Testis (tissue), 3 donors: ENCODE measurements around the gene CD177. TPM values are rescaled to one million over a fixed set of nuclear protein-coding genes. Genes with fewer than 3 reads are reported as not detected.

Source experiments
- DNase-seq: peaks from one replicate; pipeline ENCODE4 v3.0.0-alpha.2; 2019
- H3K27ac ChIP-seq, 2 donors: fragments of 200-600 bp; sonication (generic); one replicate each; pipeline ENCODE4 v1.5.1; 2019
- H3K27me3 ChIP-seq: fragments of 200-600 bp; sonication (generic); one replicate; pipeline ENCODE4 v1.5.1; 2019
- H3K36me3 ChIP-seq: fragments of 200-600 bp; sonication (generic); one replicate; pipeline ENCODE4 v1.5.1; 2017; ENCODE audit warnings: low read depth; ENCODE audit errors: missing control alignments
- H3K4me1 ChIP-seq: fragments of 200-600 bp; sonication (generic); one replicate; pipeline ENCODE4 v1.5.1; 2019
- H3K4me3 ChIP-seq, 2 donors: fragments of 200-600 bp; sonication (generic); one replicate each; pipeline ENCODE4 v1.5.1; 2017 to 2019
- H3K9me3 ChIP-seq: fragments of 200-600 bp; sonication (generic); one replicate; pipeline ENCODE4 v1.5.1; 2017
- POLR2A ChIP-seq: fragments of 450-650 bp; IDR thresholded peaks from one replicate; pipeline ENCODE4 v1.6.1; 2017; ENCODE audit warnings: antibody characterized with exemption, mild to moderate bottlenecking, moderate library complexity
- WGBS, 2 donors: methylation state at CpG; one replicate each; pipeline ENCODE4 v1.1.5; 2018; 5-methylcytosine and 5-hydroxymethylcytosine counted together
- intact Hi-C: fragments of 100-400 bp; cut with DNase I; formaldehyde crosslinking; loops from one replicate; pipeline ENCODE4 v1.15.1; 2023; ENCODE audit warnings: low total_unique reads
- polyA plus RNA-seq: library from polyadenylated mRNA; stranded (reverse); fragments of 350-450 nt; fragmentation: Illumina TruSeq; extraction: RNeasy Lipid Tissue Mini Kit (QIAGEN cat#74804); gene quantifications from one replicate; pipeline ENCODE4 v1.2.3, GENCODE V29; 2014; ENCODE audit warnings: low read depth, low replicate concordance; ENCODE audit not compliant: insufficient read depth
- total RNA-seq, 2 donors: library from RNA; depleted of rRNA; stranded (reverse); fragments of >200 nt; gene quantifications; one replicate each; pipeline ENCODE4 v1.2.3, GENCODE V29; 2016
- TF ChIP-seq, protein P1 (sequence below), 3 experiments: fragments of 450-650 bp in 2 of 3; fragments of 200-600 bp in 1 of 3; sonication (generic) in 1 of 3; IDR thresholded peaks; one replicate each; pipeline ENCODE4 v1.5.1; 2016 to 2019; ENCODE audit warnings: antibody characterized with exemption in 3 of 3, mild to moderate bottlenecking in 2 of 3, moderate library complexity in 1 of 3

CD177 gene
- total and polyA plus RNA-seq, 3 donors from 2014 or later = 0.39 to 0.74 (median 0.57) TPM

DNA sequence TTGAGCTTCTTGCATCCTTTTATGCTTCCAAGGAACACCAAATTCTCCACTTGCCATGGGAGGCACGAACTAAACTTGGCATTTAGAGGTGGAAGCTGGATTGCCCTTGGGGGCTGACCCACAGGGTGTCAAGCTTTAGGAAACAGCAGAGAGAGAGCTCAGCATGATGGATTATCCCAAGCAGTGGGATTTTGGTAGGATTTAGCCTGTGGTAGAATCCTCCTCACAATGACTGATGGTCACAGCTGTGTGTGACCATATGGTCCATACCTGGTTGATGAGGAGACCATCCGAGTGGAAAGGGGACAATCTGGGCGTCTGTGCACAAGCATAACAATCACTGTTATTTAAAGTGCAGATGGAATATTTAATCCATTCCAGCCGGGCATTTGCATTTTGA lies 44.0 kb upstream of the CD177 start:
- Histone ChIP-seq H3K27me3 (no peaks in the 10 kb centered on the region), H3K9me3 (no peaks in the 10 kb centered on the region), H3K4me3 (no peak overlapping the region), H3K27ac (no peak overlapping the region), H3K36me3 (no peaks in the 10 kb centered on the region), H3K4me1 (no peaks in the 10 kb centered on the region)
- WGBS, 2 donors = 73 to 81% methylated on average over 3 to 4 of the region's 4 CpGs
- TF ChIP-seq POLR2A = no peak
- TF ChIP-seq, protein P1, sequence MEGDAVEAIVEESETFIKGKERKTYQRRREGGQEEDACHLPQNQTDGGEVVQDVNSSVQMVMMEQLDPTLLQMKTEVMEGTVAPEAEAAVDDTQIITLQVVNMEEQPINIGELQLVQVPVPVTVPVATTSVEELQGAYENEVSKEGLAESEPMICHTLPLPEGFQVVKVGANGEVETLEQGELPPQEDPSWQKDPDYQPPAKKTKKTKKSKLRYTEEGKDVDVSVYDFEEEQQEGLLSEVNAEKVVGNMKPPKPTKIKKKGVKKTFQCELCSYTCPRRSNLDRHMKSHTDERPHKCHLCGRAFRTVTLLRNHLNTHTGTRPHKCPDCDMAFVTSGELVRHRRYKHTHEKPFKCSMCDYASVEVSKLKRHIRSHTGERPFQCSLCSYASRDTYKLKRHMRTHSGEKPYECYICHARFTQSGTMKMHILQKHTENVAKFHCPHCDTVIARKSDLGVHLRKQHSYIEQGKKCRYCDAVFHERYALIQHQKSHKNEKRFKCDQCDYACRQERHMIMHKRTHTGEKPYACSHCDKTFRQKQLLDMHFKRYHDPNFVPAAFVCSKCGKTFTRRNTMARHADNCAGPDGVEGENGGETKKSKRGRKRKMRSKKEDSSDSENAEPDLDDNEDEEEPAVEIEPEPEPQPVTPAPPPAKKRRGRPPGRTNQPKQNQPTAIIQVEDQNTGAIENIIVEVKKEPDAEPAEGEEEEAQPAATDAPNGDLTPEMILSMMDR (IDR thresholded peaks at IDR 0.05) = no peak
- DNase-seq = no peak
- intact Hi-C loops = no loop called here

DNA sequence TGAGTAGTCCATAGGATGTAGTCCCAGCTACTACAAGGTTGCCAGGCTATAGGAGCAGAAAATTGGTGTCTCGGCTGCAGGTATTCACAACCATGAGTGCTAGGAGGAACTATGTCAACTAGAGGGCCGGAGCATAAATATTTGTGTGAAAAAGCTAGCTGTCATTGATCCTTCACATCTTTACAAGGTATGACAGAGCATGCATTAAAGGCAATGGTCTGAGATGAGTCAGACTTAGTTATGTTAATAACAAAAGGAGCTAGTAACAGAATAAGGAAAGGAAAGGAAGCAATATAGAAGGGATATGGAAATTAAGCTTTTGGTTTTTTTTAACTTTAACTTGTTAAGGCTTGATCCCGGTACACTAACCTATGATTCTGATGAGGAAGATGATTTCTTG lies 43.3 kb upstream of the CD177 start:
- Histone ChIP-seq H3K27me3 (no peaks in the 10 kb centered on the region), H3K4me3 (no peak overlapping the region), H3K4me1 (no peaks in the 10 kb centered on the region), H3K27ac (no peak overlapping the region), H3K36me3 (no peaks in the 10 kb centered on the region), H3K9me3 (no peaks in the 10 kb centered on the region)
- intact Hi-C loops = no loop called here
- WGBS, 2 donors = 88 to 90% methylated on average over 3 of the region's 3 CpGs
- no peak for DNase-seq
- TF ChIP-seq POLR2A = no peak
- TF ChIP-seq, protein P1 (IDR thresholded peaks at IDR 0.05) = no peak

DNA sequence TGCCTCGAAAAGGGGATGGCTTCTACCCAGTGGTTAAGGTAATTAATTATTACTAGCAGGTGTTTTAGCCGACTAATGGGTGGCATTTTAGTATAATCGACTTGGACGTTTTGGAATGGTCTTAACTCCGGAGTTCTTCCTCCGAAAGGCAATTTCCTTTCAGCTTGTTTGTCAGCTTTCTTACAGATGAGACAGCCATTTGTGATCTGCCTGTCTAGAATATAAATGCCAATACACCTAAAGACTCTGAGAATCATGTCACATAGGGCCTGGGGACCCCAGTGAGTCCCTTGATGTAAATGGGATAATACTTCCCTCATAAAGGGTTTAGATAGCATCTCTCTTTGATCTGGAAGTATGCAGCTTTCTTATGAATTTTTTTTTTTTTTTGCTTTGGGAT lies 42.2 kb upstream of the CD177 start:
- 77 to 84% methylated on average over 6 of the region's 6 CpGs for WGBS, 2 donors
- no peaks in the 10 kb centered on the region for H3K27me3 ChIP-seq
- H3K9me3 ChIP-seq = no peaks in the 10 kb centered on the region
- no peaks in the 10 kb centered on the region for H3K4me1 ChIP-seq
- intact Hi-C loops = no loop called here
- H3K4me3 ChIP-seq = no peak overlapping the region
- H3K27ac ChIP-seq = no peak overlapping the region
- H3K36me3 ChIP-seq = no peaks in the 10 kb centered on the region
- DNase-seq = no peak
- no peak for TF ChIP-seq POLR2A
- TF ChIP-seq, protein P1 (IDR thresholded peaks at IDR 0.05) = no peak

DNA sequence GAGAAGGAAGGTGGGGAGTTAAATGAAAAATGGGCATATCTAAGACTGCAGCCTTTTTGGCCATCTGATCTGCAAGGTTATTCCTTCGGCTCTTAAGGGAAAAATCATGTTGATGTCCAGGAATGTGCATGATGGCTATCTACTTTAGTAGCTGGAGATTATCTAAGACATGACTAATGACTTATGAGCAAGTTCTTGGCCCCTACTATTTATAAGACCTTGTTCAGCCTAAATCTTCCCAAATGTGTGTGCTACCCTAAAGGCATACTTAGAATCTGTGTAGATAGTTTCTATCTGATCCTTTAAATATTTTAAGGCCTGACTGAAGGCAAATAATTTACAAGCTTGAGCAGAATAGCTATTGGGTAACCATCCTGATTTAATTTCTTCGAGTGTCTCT lies 41.8 kb upstream of the CD177 start:
- Histone ChIP-seq H3K27me3 (no peaks in the 10 kb centered on the region), H3K4me3 (no peak overlapping the region), H3K36me3 (no peaks in the 10 kb centered on the region), H3K27ac (no peak overlapping the region), H3K9me3 (no peaks in the 10 kb centered on the region), H3K4me1 (no peaks in the 10 kb centered on the region)
- DNase-seq = no peak
- 55 to 58% methylated on average over 2 of the region's 2 CpGs for WGBS, 2 donors
- intact Hi-C loops = no loop called here
- no peak for TF ChIP-seq POLR2A
- TF ChIP-seq, protein P1 (IDR thresholded peaks at IDR 0.05) = no peak

DNA sequence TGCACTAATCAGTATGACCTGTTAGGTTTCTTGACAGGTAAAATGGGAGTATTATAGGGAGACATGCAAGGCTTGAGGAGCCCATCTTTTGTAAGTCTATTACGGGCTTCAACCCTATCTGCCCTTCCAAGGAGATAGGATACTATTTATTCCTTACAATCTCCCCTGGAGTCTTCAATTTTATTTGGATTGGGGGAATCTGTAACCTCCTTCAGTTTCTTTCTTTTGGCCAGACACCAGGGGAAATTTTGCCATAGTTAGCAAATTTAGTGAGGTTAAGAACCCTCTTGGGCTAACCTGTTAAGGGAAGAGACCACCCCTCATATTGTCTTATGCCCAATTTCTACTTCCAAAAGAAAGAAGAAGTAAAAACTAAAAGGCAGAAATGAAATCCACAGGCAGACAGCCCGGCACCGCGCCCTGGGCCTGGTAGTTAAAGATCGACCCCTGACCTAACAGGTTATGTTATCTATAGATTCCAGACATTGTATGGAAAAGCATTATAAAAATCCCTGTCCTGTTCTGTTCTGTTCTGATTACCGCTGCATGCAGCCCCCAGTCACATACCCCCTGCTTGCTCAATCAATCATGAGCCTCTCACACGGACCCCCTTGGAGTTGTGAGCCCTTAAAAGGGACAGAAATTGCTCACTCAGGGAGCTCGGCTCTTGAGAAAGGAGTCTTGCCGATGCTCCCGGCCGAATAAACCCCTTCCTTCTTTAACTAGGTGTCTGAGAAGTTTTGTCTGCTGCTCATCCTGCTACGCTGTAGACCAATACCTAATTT lies 39.6 kb upstream of the CD177 start:
- Histone ChIP-seq H3K27ac (no peak overlapping the region), H3K9me3 (no peaks in the 10 kb centered on the region), H3K27me3 (no peaks in the 10 kb centered on the region), H3K4me3 (no peak overlapping the region), H3K36me3 (no peaks in the 10 kb centered on the region), H3K4me1 (no peaks in the 10 kb centered on the region)
- DNase-seq = no peak
- TF ChIP-seq POLR2A = no peak
- TF ChIP-seq, protein P1 (IDR thresholded peaks at IDR 0.05) = no peak
- intact Hi-C loops = no loop called here
- WGBS, 2 donors = 86 to 89% methylated on average over 12 of the region's 12 CpGs
